ENCODE results near the gene CADM2. TPM values are rescaled to one million over a fixed set of nuclear protein-coding genes. Genes with fewer than 3 reads are reported as not detected.
"Not testable (repeated sequence)": the region's sequence is repeated elsewhere in the genome, so short reads cannot be mapped to it uniquely, and the experiment has no call there.

The CADM2 gene
- total RNA-seq, 1 experiment from 2014 or later, result not detected

- DNase-seq (ENCODE audit: low read depth), result no peak
- in situ Hi-C loops (cut with HindIII; ENCODE audit: low pct_unique_long_range_greater_than_20kb, low sequenced_read_pairs), result no loop called here
Measured at GRCh38 chr3:85482213-85482490, 523.4 kb downstream of the CADM2 start.

- in situ Hi-C loops (cut with HindIII; ENCODE audit: low pct_unique_long_range_greater_than_20kb, low sequenced_read_pairs), result no loop called here
- no peak for DNase-seq (ENCODE audit: low read depth)
Measured at GRCh38 chr3:85483986-85484385, 525.2 kb downstream of the CADM2 start.

GRCh38 chr3:85487375-85487774 is 528.6 kb downstream of the CADM2 start:
- in situ Hi-C loops (cut with HindIII; ENCODE audit: low pct_unique_long_range_greater_than_20kb, low sequenced_read_pairs), result no loop called here

GRCh38 chr3:85495602-85496001 is 536.8 kb downstream of the CADM2 start:
- no peak for DNase-seq (ENCODE audit: low read depth)
- in situ Hi-C loops (cut with HindIII; ENCODE audit: low pct_unique_long_range_greater_than_20kb, low sequenced_read_pairs), result no loop called here

More at GRCh38 chr3:85487375-85487774, 528.6 kb downstream of the CADM2 start:
- no peak for DNase-seq (ENCODE audit: low read depth)

GRCh38 chr3:85498177-85498576 is 539.4 kb downstream of the CADM2 start:
- in situ Hi-C loops (cut with HindIII; ENCODE audit: low pct_unique_long_range_greater_than_20kb, low sequenced_read_pairs), result no loop called here
- no peak for DNase-seq (ENCODE audit: low read depth)

- in situ Hi-C loops (cut with HindIII; ENCODE audit: low pct_unique_long_range_greater_than_20kb, low sequenced_read_pairs), result no loop called here
- no peak for DNase-seq (ENCODE audit: low read depth)
Measured at GRCh38 chr3:85502148-85502875, 543.5 kb downstream of the CADM2 start.

- in situ Hi-C loops (cut with HindIII; ENCODE audit: low pct_unique_long_range_greater_than_20kb, low sequenced_read_pairs), result not testable (repeated sequence)
Measured at GRCh38 chr3:85504129-85504784, 545.5 kb downstream of the CADM2 start.

GRCh38 chr3:85504785-85505511 is 546.2 kb downstream of the CADM2 start:
- DNase-seq (ENCODE audit: low read depth), result not testable (repeated sequence)

More at GRCh38 chr3:85504129-85504784, 545.5 kb downstream of the CADM2 start:
- not testable (repeated sequence) for DNase-seq (ENCODE audit: low read depth)

GRCh38 chr3:85507052-85507451 is 548.3 kb downstream of the CADM2 start:
- DNase-seq (ENCODE audit: low read depth); in situ Hi-C loops (cut with HindIII; ENCODE audit: low pct_unique_long_range_greater_than_20kb, low sequenced_read_pairs): not testable (repeated sequence)

More at GRCh38 chr3:85504785-85505511, 546.2 kb downstream of the CADM2 start:
- in situ Hi-C loops (cut with HindIII; ENCODE audit: low pct_unique_long_range_greater_than_20kb, low sequenced_read_pairs), result not testable (repeated sequence)

GRCh38 chr3:85508659-85509058 is 549.9 kb downstream of the CADM2 start:
- in situ Hi-C loops (cut with HindIII; ENCODE audit: low pct_unique_long_range_greater_than_20kb, low sequenced_read_pairs), result no loop called here
- no peak for DNase-seq (ENCODE audit: low read depth)

GRCh38 chr3:85516146-85516545 is 557.4 kb downstream of the CADM2 start:
- no peak for DNase-seq (ENCODE audit: low read depth)
- in situ Hi-C loops (cut with HindIII; ENCODE audit: low pct_unique_long_range_greater_than_20kb, low sequenced_read_pairs), result no loop called here

- in situ Hi-C loops (cut with HindIII; ENCODE audit: low pct_unique_long_range_greater_than_20kb, low sequenced_read_pairs), result no loop called here
Measured at GRCh38 chr3:85524104-85524503, 565.3 kb downstream of the CADM2 start.

GRCh38 chr3:85525264-85525663 is 566.5 kb downstream of the CADM2 start:
- no peak for DNase-seq (ENCODE audit: low read depth)
- in situ Hi-C loops (cut with HindIII; ENCODE audit: low pct_unique_long_range_greater_than_20kb, low sequenced_read_pairs), result no loop called here

More at GRCh38 chr3:85524104-85524503, 565.3 kb downstream of the CADM2 start:
- DNase-seq (ENCODE audit: low read depth), result no peak

- DNase-seq (ENCODE audit: low read depth), result no peak
Measured at GRCh38 chr3:85533586-85533985, 574.8 kb downstream of the CADM2 start.

GRCh38 chr3:85535517-85535916 is 576.7 kb downstream of the CADM2 start:
- DNase-seq (ENCODE audit: low read depth), result no peak
- in situ Hi-C loops (cut with HindIII; ENCODE audit: low pct_unique_long_range_greater_than_20kb, low sequenced_read_pairs), result no loop called here

More at GRCh38 chr3:85533586-85533985, 574.8 kb downstream of the CADM2 start:
- in situ Hi-C loops (cut with HindIII; ENCODE audit: low pct_unique_long_range_greater_than_20kb, low sequenced_read_pairs), result no loop called here

GRCh38 chr3:85539232-85539631 is 580.4 kb downstream of the CADM2 start:
- in situ Hi-C loops (cut with HindIII; ENCODE audit: low pct_unique_long_range_greater_than_20kb, low sequenced_read_pairs), result no loop called here
- DNase-seq (ENCODE audit: low read depth), result no peak

- no peak for DNase-seq (ENCODE audit: low read depth)
- in situ Hi-C loops (cut with HindIII; ENCODE audit: low pct_unique_long_range_greater_than_20kb, low sequenced_read_pairs), result no loop called here
Measured at GRCh38 chr3:85554153-85554552, 595.4 kb downstream of the CADM2 start.

GRCh38 chr3:85560088-85560785 is 601.4 kb downstream of the CADM2 start:
- in situ Hi-C loops (cut with HindIII; ENCODE audit: low pct_unique_long_range_greater_than_20kb, low sequenced_read_pairs), result no loop called here
- no peak for DNase-seq (ENCODE audit: low read depth)
